ENCODE data around the gene TMEM205.
"Not testable (repeated sequence)": the region's sequence is repeated elsewhere in the genome, so short reads cannot be mapped to it uniquely, and the experiment has no call there.

TMEM205 gene

DNA sequence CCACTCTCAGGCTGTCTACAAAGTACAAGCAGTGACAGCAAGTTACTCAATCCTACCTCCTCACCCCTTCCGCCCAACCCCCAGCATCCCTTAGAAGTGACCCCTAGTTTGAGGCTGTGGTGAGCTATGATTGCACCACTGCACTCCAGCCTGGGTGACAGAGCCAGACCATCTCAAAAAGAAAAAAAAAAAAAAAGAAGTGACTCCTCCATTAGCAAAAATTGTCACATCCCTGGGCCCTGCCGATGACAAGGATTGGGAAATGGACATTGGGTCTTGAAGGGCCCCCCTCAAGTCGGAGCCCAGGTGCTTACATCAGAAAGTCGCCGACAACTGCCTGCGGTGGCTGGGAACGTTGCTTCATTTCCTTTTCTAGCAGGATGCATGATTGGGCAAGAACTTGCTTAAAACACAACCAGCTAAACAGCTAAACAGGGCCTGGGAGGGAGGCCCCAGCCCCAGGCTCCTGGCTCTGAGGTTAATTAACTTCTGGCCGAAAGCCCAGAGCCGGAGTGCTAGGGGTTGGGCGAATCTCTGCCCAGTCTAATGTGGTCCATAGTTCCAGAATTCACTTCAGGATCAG, 21.9 kb downstream of the TMEM205 start:
- TF ChIP-seq, protein P1, sequence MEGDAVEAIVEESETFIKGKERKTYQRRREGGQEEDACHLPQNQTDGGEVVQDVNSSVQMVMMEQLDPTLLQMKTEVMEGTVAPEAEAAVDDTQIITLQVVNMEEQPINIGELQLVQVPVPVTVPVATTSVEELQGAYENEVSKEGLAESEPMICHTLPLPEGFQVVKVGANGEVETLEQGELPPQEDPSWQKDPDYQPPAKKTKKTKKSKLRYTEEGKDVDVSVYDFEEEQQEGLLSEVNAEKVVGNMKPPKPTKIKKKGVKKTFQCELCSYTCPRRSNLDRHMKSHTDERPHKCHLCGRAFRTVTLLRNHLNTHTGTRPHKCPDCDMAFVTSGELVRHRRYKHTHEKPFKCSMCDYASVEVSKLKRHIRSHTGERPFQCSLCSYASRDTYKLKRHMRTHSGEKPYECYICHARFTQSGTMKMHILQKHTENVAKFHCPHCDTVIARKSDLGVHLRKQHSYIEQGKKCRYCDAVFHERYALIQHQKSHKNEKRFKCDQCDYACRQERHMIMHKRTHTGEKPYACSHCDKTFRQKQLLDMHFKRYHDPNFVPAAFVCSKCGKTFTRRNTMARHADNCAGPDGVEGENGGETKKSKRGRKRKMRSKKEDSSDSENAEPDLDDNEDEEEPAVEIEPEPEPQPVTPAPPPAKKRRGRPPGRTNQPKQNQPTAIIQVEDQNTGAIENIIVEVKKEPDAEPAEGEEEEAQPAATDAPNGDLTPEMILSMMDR (IDR thresholded peaks at IDR 0.05; ENCODE audit: extremely low read depth, missing control alignments), result no peak
- DNase-seq (ENCODE audit: low spot score), result peak; percentile 71

DNA sequence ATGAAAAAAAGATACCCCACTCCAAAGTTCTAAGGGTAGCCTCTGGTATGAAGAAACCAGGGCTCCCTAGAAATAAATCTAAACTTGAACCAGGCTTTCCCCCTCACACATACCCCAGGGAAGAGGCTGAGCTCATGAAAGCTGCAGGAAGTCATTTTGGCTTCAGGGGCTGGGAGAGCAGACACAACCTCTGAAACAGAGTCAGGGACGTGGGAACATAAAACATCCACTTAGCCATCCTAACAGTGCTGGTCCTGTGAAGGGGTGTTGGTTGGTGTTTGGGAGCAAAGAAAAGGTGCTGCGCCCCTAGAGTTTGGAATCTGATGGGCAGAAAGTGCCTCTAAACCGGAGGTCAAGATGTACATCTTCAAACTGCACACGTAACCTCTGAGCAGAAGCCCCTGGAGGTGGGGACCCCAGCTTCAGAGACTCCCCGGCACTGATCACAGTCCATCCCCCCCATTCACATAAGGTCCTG, 22.4 kb downstream of the TMEM205 start:
- DNase-seq (ENCODE audit: low spot score), result no peak
- TF ChIP-seq, protein P1 (IDR thresholded peaks at IDR 0.05; ENCODE audit: extremely low read depth, missing control alignments), result no peak

DNA sequence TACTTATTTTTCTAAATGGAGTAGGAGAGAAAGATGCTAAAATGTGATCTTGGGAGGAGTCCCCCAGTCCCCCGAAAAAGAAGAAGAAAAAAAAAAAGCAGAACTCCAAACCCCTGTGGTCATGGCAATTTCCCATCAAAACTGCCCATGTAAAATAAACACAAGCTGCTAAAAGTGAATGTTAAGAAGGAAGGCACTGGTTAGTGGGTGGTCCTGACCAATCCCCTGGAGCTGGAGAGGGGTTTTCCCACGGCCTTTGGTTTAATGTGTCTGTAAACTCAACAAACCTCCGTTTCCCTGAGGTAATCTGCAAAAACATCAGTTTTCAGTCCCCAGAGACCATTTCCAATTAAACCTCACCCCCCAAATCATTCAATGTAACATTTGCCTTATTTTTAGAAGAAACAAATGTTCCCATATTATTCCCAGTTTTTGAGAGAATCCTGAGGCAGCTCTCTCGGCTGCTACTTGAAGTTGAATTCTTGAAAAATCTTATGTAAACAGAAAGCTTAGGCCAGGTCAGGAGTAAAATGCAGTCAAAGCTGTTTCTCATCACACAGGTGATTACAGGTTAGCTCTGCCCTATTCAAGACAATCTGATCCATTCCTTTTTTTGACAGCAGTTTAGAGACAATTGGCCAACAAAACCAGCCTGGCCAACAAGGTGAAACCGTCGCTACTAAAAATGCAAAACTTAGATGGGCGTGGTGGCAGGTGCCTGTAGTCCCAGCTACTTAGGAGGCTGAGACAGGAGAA, 23.6 kb downstream of the TMEM205 start:
- TF ChIP-seq, protein P1 (IDR thresholded peaks at IDR 0.05; ENCODE audit: extremely low read depth, missing control alignments), result no peak
- DNase-seq (ENCODE audit: low spot score), result no peak

DNA sequence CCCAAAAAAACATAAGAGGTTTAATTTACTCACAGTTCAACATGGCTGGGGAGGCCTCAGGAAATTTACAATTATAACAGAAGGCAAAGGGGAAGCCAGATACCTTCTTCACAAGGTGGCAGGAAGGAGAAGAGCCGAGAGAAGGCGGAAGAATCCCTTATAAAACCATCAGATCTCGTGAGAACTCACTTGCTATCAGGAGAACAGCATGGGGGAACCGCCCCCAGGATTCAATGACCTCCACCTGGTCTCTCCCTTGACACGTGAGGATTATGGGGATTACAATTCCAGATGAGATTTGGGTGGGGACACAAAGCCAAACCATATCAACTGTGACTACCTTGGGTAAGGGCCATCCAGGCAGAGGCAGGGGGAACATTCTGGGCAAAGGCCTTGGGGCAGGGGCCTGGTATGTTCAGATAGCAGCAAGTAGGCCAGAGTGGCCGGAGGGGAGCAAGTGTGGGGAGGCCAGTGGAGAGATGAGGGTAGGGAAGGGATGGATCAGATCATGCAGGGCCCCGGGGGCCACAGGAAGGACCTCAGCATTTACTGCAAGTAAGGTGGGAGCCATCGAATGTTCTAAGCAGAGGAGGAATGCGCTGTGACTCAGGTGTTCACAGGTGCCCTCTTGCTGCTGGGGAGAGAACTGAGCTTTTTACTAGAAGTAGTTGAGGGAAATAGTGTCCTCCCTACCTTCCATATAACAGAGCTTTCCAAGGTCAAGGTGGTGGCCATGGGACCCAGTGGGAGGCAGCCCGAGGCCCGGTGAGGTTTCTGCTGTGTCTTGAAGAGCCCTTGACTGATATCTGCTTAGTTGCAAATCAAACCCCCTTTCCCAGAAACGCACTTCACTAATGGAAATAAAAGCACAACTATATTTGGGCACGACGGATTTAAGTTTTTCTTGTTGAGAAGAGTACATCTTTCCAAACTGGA, 24.6 kb downstream of the TMEM205 start:
- TF ChIP-seq, protein P1 (IDR thresholded peaks at IDR 0.05; ENCODE audit: extremely low read depth, missing control alignments), result no peak
- DNase-seq (ENCODE audit: low spot score), result no peak

DNA sequence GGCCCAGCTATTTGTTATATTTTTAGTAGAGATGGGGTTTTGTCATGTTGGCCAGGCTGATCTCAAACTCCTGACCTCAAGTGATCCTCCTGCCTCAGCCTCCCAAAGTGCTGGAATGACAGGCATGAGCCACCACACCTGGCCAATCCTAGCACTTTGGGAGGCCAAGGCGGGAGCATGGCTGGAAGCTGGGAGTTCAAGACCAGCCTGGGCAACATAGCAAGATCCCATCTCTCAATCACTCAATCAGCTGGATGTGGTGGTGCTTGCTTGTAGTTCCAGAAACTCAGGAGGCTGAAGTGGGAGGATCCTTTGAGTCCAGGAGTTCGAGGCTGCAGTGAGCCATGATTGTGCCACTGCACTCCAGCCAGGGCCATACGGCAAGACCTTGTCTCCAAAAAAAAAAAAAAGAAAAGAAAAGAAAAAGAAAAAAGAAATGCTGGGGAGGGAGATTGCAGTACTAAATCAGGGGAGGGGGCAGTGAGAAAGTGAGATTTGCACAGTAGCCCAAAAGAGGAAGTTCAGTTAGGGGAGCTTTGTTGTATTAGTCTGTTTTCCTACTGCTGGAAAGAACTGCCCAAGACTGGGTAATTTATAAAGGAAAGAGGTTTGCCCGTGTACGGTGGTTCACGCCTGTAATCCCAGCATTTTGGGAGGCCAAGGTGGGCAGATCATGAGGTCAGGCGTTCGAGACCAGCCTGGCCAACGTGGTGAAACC, 25.6 kb downstream of the TMEM205 start:
- DNase-seq (ENCODE audit: low spot score), result not testable (repeated sequence)

DNA sequence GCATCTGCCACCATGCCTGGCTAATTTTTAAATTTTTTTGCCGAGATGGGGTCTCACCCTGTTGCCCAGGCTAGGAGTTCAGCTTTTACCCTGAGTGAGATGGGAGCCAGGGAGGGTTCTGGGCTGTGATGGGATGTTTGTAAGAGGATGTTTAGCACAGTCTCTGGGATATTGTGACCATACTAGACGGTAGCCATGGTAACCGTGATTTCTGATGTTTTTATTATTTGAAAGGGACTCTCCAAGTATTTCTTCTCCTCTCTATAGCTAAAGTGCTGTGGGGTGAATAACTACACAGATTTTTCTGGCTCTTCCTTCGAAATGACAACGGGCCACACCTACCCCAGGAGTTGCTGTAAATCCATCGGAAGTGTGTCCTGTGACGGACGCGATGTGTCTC, 39.7 kb downstream of the TMEM205 start:
- no peak for DNase-seq (ENCODE audit: low spot score)
- TF ChIP-seq, protein P1 (IDR thresholded peaks at IDR 0.05; ENCODE audit: extremely low read depth, missing control alignments), result no peak

DNA sequence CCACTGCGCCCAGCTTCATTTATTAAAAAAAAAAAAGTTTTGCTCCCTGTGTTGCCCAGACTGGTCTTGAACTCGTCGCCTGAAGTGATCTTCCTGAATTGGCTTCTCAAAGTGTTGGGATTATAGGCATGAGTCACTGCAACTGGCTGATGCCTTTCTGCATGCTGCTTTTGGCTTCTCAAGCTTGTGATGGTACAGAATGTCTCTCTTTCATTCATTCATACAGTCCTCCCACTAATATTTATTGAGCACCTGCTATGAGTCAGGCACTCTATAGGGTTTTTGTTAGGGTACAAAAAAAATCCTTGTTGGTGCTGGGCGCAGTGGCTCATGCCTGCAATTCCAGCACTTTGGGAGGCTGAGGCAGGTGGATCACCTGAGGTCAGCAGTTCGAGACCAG, 41.1 kb downstream of the TMEM205 start:
- no peak for DNase-seq (ENCODE audit: low spot score)
- TF ChIP-seq, protein P1 (IDR thresholded peaks at IDR 0.05; ENCODE audit: extremely low read depth, missing control alignments), result no peak

All from GM20000 (cell line).